Cardiac muscle cell (in vitro differentiated cells and primary cell): ENCODE data around the gene AGXT2. TPM values are rescaled to one million over a fixed set of nuclear protein-coding genes. Genes with fewer than 3 reads are reported as not detected.

ENCODE experiments used
- DNase-seq, 2 donors: peaks; one replicate each; pipeline versions ENCODE4 v3.0.0 to v3.0.0-alpha.2; 2010 to 2017; ENCODE audit warnings: low read depth in 1 of 2, low spot score in 1 of 2
- H3K27ac ChIP-seq: fragments of 200-600 bp; sonication (generic); 2 replicates; pipeline ENCODE4 v1.5.1; 2016
- H3K27me3 ChIP-seq: fragments of 200-600 bp; sonication (generic); 2 replicates; pipeline ENCODE4 v1.6.0; 2016; ENCODE audit warnings: control low read depth
- H3K36me3 ChIP-seq: fragments of 200-600 bp; sonication (generic); 2 replicates; pipeline ENCODE4 v1.5.1; 2016; ENCODE audit warnings: control low read depth
- H3K4me1 ChIP-seq: fragments of 200-600 bp; sonication (generic); 2 replicates; pipeline ENCODE4 v1.8.1; 2017; ENCODE audit warnings: low read depth, mild to moderate bottlenecking, mixed run types
- H3K4me3 ChIP-seq: fragments of 200-600 bp; sonication (generic); 2 replicates; pipeline ENCODE4 v1.5.1; 2016; ENCODE audit warnings: mild to moderate bottlenecking
- H3K9me3 ChIP-seq: fragments of 200-600 bp; sonication (generic); 2 replicates; pipeline ENCODE4 v1.5.1; 2017; ENCODE audit warnings: low read depth, mild to moderate bottlenecking, control low read depth
- polyA plus RNA-seq: library from polyadenylated mRNA; unstranded; fragments of >200 nt; fragmentation: Nextera tagmentation; extraction: Ambion mirVana; gene quantifications from 2 replicates; pipeline ENCODE4 v1.2.1, GENCODE V29; 2016
- total RNA-seq: library from RNA; depleted of rRNA; stranded (reverse); fragments of >200 nt; gene quantifications from 2 replicates; pipeline ENCODE4 v1.2.3, GENCODE V29; 2016
- TF ChIP-seq, protein P1 (sequence below): IDR thresholded peaks from 2 replicates; pipeline ENCODE4 v1.5.1; 2012; ENCODE audit warnings: low read depth, mild to moderate bottlenecking, low read length

The AGXT2 gene
- total and polyA plus RNA-seq, 2 experiments from 2014 or later: not detected

DNA sequence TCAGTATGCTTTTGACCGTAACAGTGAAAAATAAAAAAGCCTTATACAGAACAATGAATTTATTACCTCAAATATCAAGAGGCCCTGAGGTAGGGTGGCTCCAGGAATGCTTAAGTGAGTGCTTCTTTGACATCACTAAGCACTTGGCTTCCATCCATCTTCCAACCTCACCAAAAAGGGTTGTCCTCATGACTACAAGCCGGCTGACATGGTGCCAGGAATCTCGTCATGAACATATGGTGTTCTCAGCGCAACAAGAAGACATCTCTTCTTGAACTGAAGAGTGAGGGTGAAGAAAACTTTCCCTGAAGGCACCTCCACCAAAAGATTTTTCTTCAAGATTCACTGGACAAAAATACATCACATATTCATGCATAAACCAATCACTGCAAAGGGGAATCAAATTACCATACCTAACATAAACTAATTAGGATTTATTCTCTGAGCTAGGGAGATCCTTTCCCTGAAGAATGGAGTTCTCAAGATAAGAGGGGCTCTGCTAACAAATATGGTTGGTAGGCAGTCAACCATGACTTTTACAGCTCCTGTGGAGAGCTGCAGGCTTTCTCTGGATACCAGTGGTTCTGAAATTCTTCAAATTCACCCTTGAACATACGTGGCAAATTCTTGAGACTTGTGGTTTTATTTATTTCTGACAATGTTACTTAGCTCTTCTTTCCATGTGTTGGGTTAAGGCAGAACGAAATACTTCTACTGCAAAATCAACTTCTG is 49.5 kb downstream of the AGXT2 start:
- peak in 1 of 2 donors; percentile 77 for DNase-seq

DNA sequence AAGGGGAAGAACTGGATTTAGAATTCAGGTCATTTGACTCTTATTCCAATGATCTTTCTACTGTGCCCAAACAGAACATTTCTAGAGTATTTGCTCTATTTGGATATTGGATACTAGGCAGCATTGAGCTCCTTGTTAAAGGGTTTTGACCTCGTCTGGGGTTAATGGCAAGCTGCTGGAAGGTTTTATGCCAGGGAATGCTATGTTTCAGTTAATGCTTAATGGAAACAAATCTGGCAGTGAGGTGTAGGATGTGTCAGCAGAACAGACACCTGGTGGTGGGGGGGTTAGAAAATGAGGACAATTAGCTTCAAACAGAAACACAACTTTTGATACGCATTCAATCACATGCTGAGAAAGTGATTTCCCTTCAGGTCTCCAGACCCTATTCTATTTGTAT is 51.5 kb downstream of the AGXT2 start:
- DNase-seq: no peak
- H3K27ac ChIP-seq: no peak overlapping the region
- no peaks in the 10 kb centered on the region for H3K4me1 ChIP-seq
- no peaks in the 10 kb centered on the region for H3K27me3 ChIP-seq
- TF ChIP-seq, protein P1, sequence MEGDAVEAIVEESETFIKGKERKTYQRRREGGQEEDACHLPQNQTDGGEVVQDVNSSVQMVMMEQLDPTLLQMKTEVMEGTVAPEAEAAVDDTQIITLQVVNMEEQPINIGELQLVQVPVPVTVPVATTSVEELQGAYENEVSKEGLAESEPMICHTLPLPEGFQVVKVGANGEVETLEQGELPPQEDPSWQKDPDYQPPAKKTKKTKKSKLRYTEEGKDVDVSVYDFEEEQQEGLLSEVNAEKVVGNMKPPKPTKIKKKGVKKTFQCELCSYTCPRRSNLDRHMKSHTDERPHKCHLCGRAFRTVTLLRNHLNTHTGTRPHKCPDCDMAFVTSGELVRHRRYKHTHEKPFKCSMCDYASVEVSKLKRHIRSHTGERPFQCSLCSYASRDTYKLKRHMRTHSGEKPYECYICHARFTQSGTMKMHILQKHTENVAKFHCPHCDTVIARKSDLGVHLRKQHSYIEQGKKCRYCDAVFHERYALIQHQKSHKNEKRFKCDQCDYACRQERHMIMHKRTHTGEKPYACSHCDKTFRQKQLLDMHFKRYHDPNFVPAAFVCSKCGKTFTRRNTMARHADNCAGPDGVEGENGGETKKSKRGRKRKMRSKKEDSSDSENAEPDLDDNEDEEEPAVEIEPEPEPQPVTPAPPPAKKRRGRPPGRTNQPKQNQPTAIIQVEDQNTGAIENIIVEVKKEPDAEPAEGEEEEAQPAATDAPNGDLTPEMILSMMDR: no peak
- H3K36me3 ChIP-seq: no peaks in the 10 kb centered on the region
- no peaks in the 10 kb centered on the region for H3K9me3 ChIP-seq
- H3K4me3 ChIP-seq: no peak overlapping the region

More for the DNA sequence above, 49.5 kb downstream of the AGXT2 start:
- Histone ChIP-seq H3K36me3 (no peaks in the 10 kb centered on the region), H3K4me3 (no peak overlapping the region), H3K4me1 (no peaks in the 10 kb centered on the region), H3K27me3 (no peaks in the 10 kb centered on the region), H3K9me3 (no peaks in the 10 kb centered on the region), H3K27ac (no peak overlapping the region)
- TF ChIP-seq, protein P1: no peak

DNA sequence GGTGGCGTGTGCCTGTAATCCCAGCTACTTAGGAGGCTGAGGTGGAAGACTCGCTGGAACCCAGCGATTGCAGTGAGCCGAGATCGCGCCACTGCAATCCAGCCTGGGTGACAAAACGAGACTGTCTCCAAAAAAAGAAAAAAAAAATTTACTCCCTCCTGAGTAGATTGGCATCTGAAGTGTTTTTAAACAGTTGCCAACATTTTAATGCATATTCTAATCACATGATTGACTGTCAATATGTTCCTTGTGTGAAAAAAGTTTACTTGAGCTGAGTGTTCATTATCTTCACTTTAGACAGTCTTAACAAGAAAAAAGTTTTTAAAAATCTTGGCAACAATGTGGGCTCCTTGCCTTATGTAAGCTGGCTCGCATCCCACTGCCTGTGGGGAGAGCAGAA is 53.8 kb downstream of the AGXT2 start:
- DNase-seq: no peak
- no peaks in the 10 kb centered on the region for H3K36me3 ChIP-seq
- H3K27me3 ChIP-seq: no peaks in the 10 kb centered on the region
- H3K9me3 ChIP-seq: no peaks in the 10 kb centered on the region
- no peak overlapping the region for H3K27ac ChIP-seq
- H3K4me3 ChIP-seq: no peak overlapping the region
- TF ChIP-seq, protein P1: no peak
- no peaks in the 10 kb centered on the region for H3K4me1 ChIP-seq

DNA sequence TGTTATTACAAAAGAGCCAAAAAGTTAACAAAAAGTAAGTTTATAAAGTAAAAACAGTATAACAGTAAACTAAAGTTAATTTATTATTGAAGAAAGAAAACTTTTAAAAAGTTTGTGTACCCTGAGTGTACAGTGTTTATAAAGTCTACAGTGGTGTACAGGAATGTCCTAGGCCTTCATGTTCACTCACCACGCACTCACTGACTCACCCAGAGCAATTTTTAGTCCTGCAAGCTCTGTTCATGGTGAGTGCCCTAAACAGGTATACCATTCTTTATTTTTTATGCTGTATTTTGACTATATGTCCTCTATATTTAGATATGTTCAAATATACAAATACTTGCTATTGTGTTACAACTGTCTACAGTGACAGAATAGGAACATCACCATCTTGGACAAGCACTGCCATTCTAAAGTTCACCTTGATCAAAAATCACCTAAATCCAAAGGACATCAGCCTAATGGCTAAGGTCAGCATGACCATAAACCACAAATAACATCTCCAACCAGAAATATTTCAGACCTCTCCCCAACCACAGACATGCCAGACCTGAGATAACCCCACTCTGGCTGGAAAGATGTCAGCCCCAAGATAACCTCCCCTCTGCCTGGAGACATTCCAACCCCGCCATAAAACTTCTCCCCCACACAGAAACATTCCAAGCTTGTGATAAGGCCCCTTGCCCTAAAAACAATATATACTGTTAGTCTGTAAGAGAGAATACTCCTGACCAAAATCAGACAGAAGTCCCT is 56.1 kb downstream of the AGXT2 start:
- Histone ChIP-seq H3K4me3 (no peak overlapping the region), H3K4me1 (no peaks in the 10 kb centered on the region), H3K27me3 (no peaks in the 10 kb centered on the region), H3K9me3 (no peaks in the 10 kb centered on the region), H3K27ac (no peak overlapping the region), H3K36me3 (no peaks in the 10 kb centered on the region)
- DNase-seq: peak in 1 of 2 donors; percentile 38
- TF ChIP-seq, protein P1: no peak

DNA sequence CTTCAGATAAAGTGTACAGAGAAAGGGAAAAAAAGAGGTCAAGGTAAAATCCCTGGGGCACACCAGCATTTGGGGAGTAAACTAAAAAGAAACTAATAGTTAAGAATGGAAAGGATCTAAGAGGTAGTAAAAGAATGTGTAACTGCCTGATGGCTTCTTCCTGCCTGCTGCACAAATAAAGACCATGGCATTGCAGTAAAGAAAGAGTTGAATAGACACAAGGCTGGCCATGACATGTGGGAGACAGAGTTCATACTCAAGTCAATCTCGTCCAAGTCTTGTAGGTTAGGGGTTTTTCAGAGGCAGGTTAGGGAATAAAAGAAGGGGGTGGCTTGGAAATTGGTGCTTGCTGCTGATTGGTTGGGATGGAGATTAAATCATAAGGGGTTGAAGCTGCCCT is 60.8 kb downstream of the AGXT2 start:
- Histone ChIP-seq H3K9me3 (no peaks in the 10 kb centered on the region), H3K36me3 (no peaks in the 10 kb centered on the region), H3K27me3 (no peaks in the 10 kb centered on the region), H3K4me3 (no peak overlapping the region), H3K4me1 (no peaks in the 10 kb centered on the region), H3K27ac (no peak overlapping the region)
- DNase-seq: no peak
- TF ChIP-seq, protein P1: no peak
